Body of pancreas (tissue), 4 donors: ENCODE data around the gene SPTB. TPM values are rescaled to one million over a fixed set of nuclear protein-coding genes. Genes with fewer than 3 reads are reported as not detected.

Experiments used
- ATAC-seq: fragments of 150-250 bp; one replicate; pipeline ENCODE4 v1.9.1; 2016
- DNase-seq, 4 donors: peaks; one replicate each; pipeline ENCODE4 v3.0.0-alpha.2; 2019
- H3K27ac ChIP-seq, 4 donors: fragments of 200-600 bp; sonication (generic); 1 replicate in 3 of 4; 2 replicates in 1 of 4; pipeline versions ENCODE4 v1.5.1 to v1.6.1; 2016 to 2019; ENCODE audit warnings: mild to moderate bottlenecking in 1 of 4, mixed read lengths in 1 of 4, moderate library complexity in 1 of 4
- H3K27me3 ChIP-seq, 2 donors: fragments of 200-600 bp; sonication (generic); one replicate each; pipeline ENCODE4 v1.6.0; 2016; ENCODE audit warnings: mild to moderate bottlenecking in 1 of 2
- H3K36me3 ChIP-seq, 2 donors: fragments of 200-600 bp; sonication (generic); replicated peaks in 1 of 2; 2 replicates each; pipeline ENCODE4 v1.5.1; 2016; ENCODE audit warnings: low read depth in 2 of 2; ENCODE audit not compliant: insufficient read depth in 1 of 2
- H3K4me1 ChIP-seq: fragments of 200-600 bp; sonication (generic); one replicate; pipeline ENCODE4 v1.6.0; 2016
- H3K4me3 ChIP-seq, 2 donors: fragments of 200-600 bp; sonication (generic); 1 replicate in 1 of 2; 2 replicates in 1 of 2; pipeline ENCODE4 v1.5.1; 2016 to 2019
- H3K9me3 ChIP-seq, 3 donors: fragments of 200-600 bp; sonication (generic); 1 replicate in 2 of 3; 2 replicates in 1 of 3; pipeline ENCODE4 v1.5.1; 2016
- CTCF ChIP-seq, 7 experiments: fragments of 450-650 bp in 4 of 7; fragments of 200-600 bp in 3 of 7; sonication (generic) in 3 of 7; IDR thresholded peaks; one replicate each; pipeline ENCODE4 v1.5.1; 2016 to 2019; ENCODE audit warnings: antibody characterized with exemption in 7 of 7
- POLR2A ChIP-seq, 3 donors: fragments of 450-650 bp; IDR thresholded peaks; one replicate each; pipeline ENCODE4 v1.6.1; 2016; ENCODE audit warnings: antibody characterized with exemption in 3 of 3, mild to moderate bottlenecking in 2 of 3
- WGBS, 2 donors: methylation state at CpG; one replicate each; pipeline ENCODE4 v1.1.5; 2017; 5-methylcytosine and 5-hydroxymethylcytosine counted together
- intact Hi-C: fragments of 100-400 bp; cut with DNase I; formaldehyde crosslinking; loops from one replicate; pipeline ENCODE4 v1.15.1; 2023
- total RNA-seq, 2 donors: library from RNA; depleted of rRNA; stranded (reverse); fragments of >200 nt; gene quantifications; one replicate each; pipeline ENCODE4 v1.1.0, GENCODE V29; 2016

The SPTB gene
- total RNA-seq, 2 donors from 2014 or later = 3.4 to 8.6 TPM

- intact Hi-C loops = no loop called here
- DNase-seq = no peak
- WGBS, 2 donors = 76 to 85% methylated on average over 6 of the region's 6 CpGs
Measured at GRCh38 chr14:64816221-64816783, 63.4 kb downstream of the SPTB start.

GRCh38 chr14:64815257-64815656 is 64.5 kb downstream of the SPTB start:
- H3K9me3 ChIP-seq = no peaks in the 10 kb centered on the region
- TF ChIP-seq POLR2A (IDR thresholded peaks at IDR 0.05) = no peak
- no peak for TF ChIP-seq CTCF (IDR thresholded peaks at IDR 0.05)
- H3K4me3 ChIP-seq = no peak overlapping the region
- ATAC-seq = no peak
- no peak for DNase-seq
- no peaks in the 10 kb centered on the region for H3K36me3 ChIP-seq
- no peaks in the 10 kb centered on the region for H3K27me3 ChIP-seq
- intact Hi-C loops = no loop called here
- H3K4me1 ChIP-seq = peaks cover 6% of the 10 kb centered on the region
- WGBS, 2 donors = 85 to 89% methylated on average over 6 to 7 of the region's 7 CpGs
- H3K27ac ChIP-seq = no peak overlapping the region

More at GRCh38 chr14:64816221-64816783, 63.4 kb downstream of the SPTB start:
- TF ChIP-seq POLR2A (IDR thresholded peaks at IDR 0.05) = no peak
- TF ChIP-seq CTCF (IDR thresholded peaks at IDR 0.05) = no peak
- Histone ChIP-seq H3K27ac (no peak overlapping the region), H3K36me3 (no peaks in the 10 kb centered on the region), H3K4me1 (peaks cover 6% of the 10 kb centered on the region), H3K27me3 (no peaks in the 10 kb centered on the region), H3K9me3 (no peaks in the 10 kb centered on the region), H3K4me3 (no peak overlapping the region)
- no peak for ATAC-seq

GRCh38 chr14:64812412-64812811 is 67.3 kb downstream of the SPTB start:
- H3K27ac ChIP-seq = peak overlapping the region in 2 of 4 donors; percentile 2 to 61
- ATAC-seq (peak; percentile 81), DNase-seq (peak; percentile 63 to 85 (median 76))
- no peak overlapping the region for H3K4me3 ChIP-seq
- no peaks in the 10 kb centered on the region for H3K27me3 ChIP-seq
- TF ChIP-seq CTCF (IDR thresholded peaks at IDR 0.05) = no peak
- no peak for TF ChIP-seq POLR2A (IDR thresholded peaks at IDR 0.05)
- no peaks in the 10 kb centered on the region for H3K36me3 ChIP-seq
- 26 to 40% methylated on average over 8 of the region's 8 CpGs for WGBS, 2 donors
- peaks cover 6% of the 10 kb centered on the region for H3K4me1 ChIP-seq
- H3K9me3 ChIP-seq = no peaks in the 10 kb centered on the region
- intact Hi-C loops = no loop called here

GRCh38 chr14:64811676-64812075 is 68.0 kb downstream of the SPTB start:
- intact Hi-C loops = no loop called here
- Histone ChIP-seq H3K9me3 (no peaks in the 10 kb centered on the region), H3K4me1 (peaks cover 11% of the 10 kb centered on the region), H3K4me3 (no peak overlapping the region), H3K27me3 (no peaks in the 10 kb centered on the region), H3K27ac (peak overlapping the region in 2 of 4 donors; percentile 2 to 61), H3K36me3 (no peaks in the 10 kb centered on the region)
- DNase-seq = no peak
- TF ChIP-seq POLR2A (IDR thresholded peaks at IDR 0.05) (no peak), CTCF (IDR thresholded peaks at IDR 0.05) (no peak)
- ATAC-seq = no peak
- 0 to 17% methylated on average over 1 of the region's 1 CpG for WGBS, 2 donors

GRCh38 chr14:64808449-64808848 is 71.3 kb downstream of the SPTB start:
- intact Hi-C loops = no loop called here
- Histone ChIP-seq H3K4me1 (peaks cover 21% of the 10 kb centered on the region), H3K9me3 (no peaks in the 10 kb centered on the region), H3K36me3 (no peaks in the 10 kb centered on the region), H3K27me3 (no peaks in the 10 kb centered on the region), H3K4me3 (no peak overlapping the region), H3K27ac (no peak overlapping the region)
- DNase-seq (no peak), ATAC-seq (no peak)
- TF ChIP-seq POLR2A (IDR thresholded peaks at IDR 0.05) (no peak), CTCF (IDR thresholded peaks at IDR 0.05) (no peak)
- WGBS, 2 donors = 84 to 94% methylated on average over 4 of the region's 4 CpGs
